K562 (cell line): ENCODE data around the gene WFDC8. TPM values are rescaled to one million over a fixed set of nuclear protein-coding genes. Genes with fewer than 3 reads are reported as not detected.

Experiments
- ARID1B ChIP-seq: fragments of 450-650 bp; IDR thresholded peaks from 2 replicates; pipeline ENCODE4 v1.6.1; 2016; ENCODE audit warnings: antibody characterized with exemption, mild to moderate bottlenecking, inconsistent platforms
- C11orf30 ChIP-seq: fragments of 450-650 bp; IDR thresholded peaks from 2 replicates; pipeline ENCODE4 v1.6.1; 2016; ENCODE audit warnings: low read depth, mild to moderate bottlenecking
- HBP1 ChIP-seq: fragments of 450-650 bp; formaldehyde crosslinking; IDR thresholded peaks from 2 replicates; pipeline ENCODE4 v1.4.0; 2022; ENCODE audit warnings: missing genetic modification characterization
- NEUROD1 ChIP-seq: fragments of 150-350 bp; IDR thresholded peaks from 2 replicates; pipeline ENCODE4 v1.6.1; 2014; ENCODE audit warnings: borderline replicate concordance, low read length, low read depth; ENCODE audit not compliant: partially characterized antibody
- NR2C2 ChIP-seq, 2 experiments: fragments of 200-800 bp in 1 of 2; sonication (Bioruptor generic) in 1 of 2; sonication (generic) in 1 of 2; formaldehyde crosslinking in 1 of 2; IDR thresholded peaks; 2 replicates each; pipeline versions ENCODE4 v1.6.1 to v1.8.0; 2016 to 2022; ENCODE audit warnings: mild to moderate bottlenecking in 1 of 2, missing compliant biosample characterization in 1 of 2, missing genetic modification characterization in 1 of 2, missing genetic modification reagents in 1 of 2
- PRMT5 ChIP-seq: sonication (generic); formaldehyde crosslinking; IDR thresholded peaks from 2 replicates; pipeline ENCODE4 v1.5.0; 2020; ENCODE audit warnings: missing genetic modification reagents
- ZBTB9 ChIP-seq: fragments of 450-650 bp; formaldehyde crosslinking; IDR thresholded peaks from 2 replicates; pipeline ENCODE4 v1.4.0; 2020; ENCODE audit warnings: mild to moderate bottlenecking, moderate library complexity
- ZNF197 ChIP-seq: fragments of 200-800 bp; sonication (Bioruptor generic); IDR thresholded peaks from 2 replicates; pipeline ENCODE4 v1.6.1; 2016; ENCODE audit warnings: low read depth, missing genetic modification characterization, missing compliant biosample characterization
- ZNF583 ChIP-seq: fragments of 250-450 bp; sonication (Bioruptor Pico); IDR thresholded peaks from 2 replicates; pipeline ENCODE4 v1.4.0; 2020
- polyA plus RNA-seq, 8 experiments: library from polyadenylated mRNA; depleted of rRNA in 4 of 8; stranded (reverse) in 5 of 8; unstranded in 3 of 8; fragments of >200 nt; fragmentation: Nextera tagmentation in 2 of 8; fragmentation: Illumina TruSeq in 1 of 8; extraction: Ambion mirVana in 2 of 8; extraction: Trizol in 1 of 8; gene quantifications; 2 replicates each; pipeline versions ENCODE4 v1.2.1 to v1.2.3, GENCODE V29; 2011 to 2014; ENCODE audit warnings: inconsistent platforms in 1 of 8, missing spikeins in 1 of 8
- total RNA-seq, 7 experiments: library from RNA; depleted of rRNA in 6 of 7; stranded (reverse); fragments of >200 nt in 6 of 7; fragmentation: Illumina TruSeq in 2 of 7; extraction: Trizol in 2 of 7; gene quantifications; 2 replicates each; pipeline versions ENCODE4 v1.2.1 to v1.2.3, GENCODE V29; 2011 to 2021; ENCODE audit warnings: low replicate concordance in 1 of 7
- TF ChIP-seq, protein P1 (sequence below), 2 experiments: fragments of 450-650 bp in 1 of 2; sonication (generic) in 1 of 2; formaldehyde crosslinking in 1 of 2; IDR thresholded peaks in 1 of 2; conservative IDR thresholded peaks in 1 of 2; 2 replicates each; pipeline versions ENCODE4 v1.6.1 to v1.8.1; 2016 to 2023; ENCODE audit warnings: mild to moderate bottlenecking in 2 of 2, moderate library complexity in 2 of 2, inconsistent platforms in 1 of 2, missing genetic modification reagents in 1 of 2
- TF ChIP-seq, protein P2 (sequence below): IDR thresholded peaks from 2 replicates; pipeline ENCODE4 v1.6.1; 2016; ENCODE audit warnings: missing genetic modification characterization, missing compliant biosample characterization

WFDC8 gene
- total and polyA plus RNA-seq, 9 of the 15 experiments (the other 6 are each of a cell fraction or from before 2014, with no cell fraction given), result not detected

GRCh38 chr20:45508068-45508886 lies 70.8 kb downstream of the WFDC8 start (continued):
- TF ChIP-seq, protein P1, sequence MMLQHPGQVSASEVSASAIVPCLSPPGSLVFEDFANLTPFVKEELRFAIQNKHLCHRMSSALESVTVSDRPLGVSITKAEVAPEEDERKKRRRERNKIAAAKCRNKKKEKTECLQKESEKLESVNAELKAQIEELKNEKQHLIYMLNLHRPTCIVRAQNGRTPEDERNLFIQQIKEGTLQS (IDR thresholded peaks at IDR 0.05), result peak; percentile 32; the same call in 1 of the 2 replicates
- TF ChIP-seq, protein P1 (CRISPR knock-in tag; conservative IDR thresholded peaks at IDR 0.05), result no peak
- TF ChIP-seq ZNF583 (0 out of 2 replicates have a peak, but pooled peaks have one; percentile 36), ZNF197 (peak; percentile 52; the same call in 1 of the 2 replicates), NR2C2 (CRISPR knock-in tag; IDR thresholded peaks at IDR 0.05) (no peak), NR2C2 (tag; IDR thresholded peaks at IDR 0.05) (peak; percentile 55; the same call in 1 of the 2 replicates), NEUROD1 (no peak), ZBTB9 (CRISPR knock-in tag) (no peak), C11orf30 (0 out of 2 replicates have a peak, but pooled peaks have one; percentile 5), PRMT5 (no peak), ARID1B (0 out of 2 replicates have a peak, but pooled peaks have one; percentile 14), HBP1 (CRISPR knock-in tag) (peak; percentile 78; the same call in 1 of the 2 replicates)
- TF ChIP-seq, protein P2, sequence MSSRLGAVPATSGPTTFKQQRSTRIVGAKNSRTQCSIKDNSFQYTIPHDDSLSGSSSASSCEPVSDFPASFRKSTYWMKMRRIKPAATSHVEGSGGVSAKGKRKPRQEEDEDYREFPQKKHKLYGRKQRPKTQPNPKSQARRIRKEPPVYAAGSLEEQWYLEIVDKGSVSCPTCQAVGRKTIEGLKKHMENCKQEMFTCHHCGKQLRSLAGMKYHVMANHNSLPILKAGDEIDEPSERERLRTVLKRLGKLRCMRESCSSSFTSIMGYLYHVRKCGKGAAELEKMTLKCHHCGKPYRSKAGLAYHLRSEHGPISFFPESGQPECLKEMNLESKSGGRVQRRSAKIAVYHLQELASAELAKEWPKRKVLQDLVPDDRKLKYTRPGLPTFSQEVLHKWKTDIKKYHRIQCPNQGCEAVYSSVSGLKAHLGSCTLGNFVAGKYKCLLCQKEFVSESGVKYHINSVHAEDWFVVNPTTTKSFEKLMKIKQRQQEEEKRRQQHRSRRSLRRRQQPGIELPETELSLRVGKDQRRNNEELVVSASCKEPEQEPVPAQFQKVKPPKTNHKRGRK, result 0 out of 2 replicates have a peak, but pooled peaks have one; percentile 23
